SW480 (cell line): ENCODE results near the gene INTS6L.
"Not testable (repeated sequence)": the region's sequence is repeated elsewhere in the genome, so short reads cannot be mapped to it uniquely, and the experiment has no call there.

Experiments
- DNase-seq: peaks from one replicate; pipeline ENCODE4 v3.0.0-alpha.2; 2016; ENCODE audit warnings: low spot score

The INTS6L gene

DNA sequence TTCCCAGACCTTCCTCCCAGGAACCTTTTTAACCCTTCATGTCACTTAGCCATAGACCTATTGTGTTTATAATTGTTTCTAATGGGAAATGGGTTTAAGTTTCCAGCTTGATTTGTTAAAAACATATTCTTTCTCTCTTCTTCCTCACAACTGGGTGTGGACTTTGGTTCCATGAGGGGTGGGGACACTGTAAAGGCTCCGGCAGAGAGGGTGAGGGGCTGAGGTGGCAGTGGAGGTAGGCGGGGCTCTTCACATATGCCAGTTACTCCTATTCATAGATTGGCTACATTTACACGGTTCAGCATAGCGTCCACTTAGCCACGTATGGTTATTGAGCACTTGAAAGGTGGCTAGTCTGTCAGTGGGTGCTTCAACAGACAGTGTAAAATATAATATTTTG, 7.8 kb downstream of the INTS6L start:
- DNase-seq, result no peak

DNA sequence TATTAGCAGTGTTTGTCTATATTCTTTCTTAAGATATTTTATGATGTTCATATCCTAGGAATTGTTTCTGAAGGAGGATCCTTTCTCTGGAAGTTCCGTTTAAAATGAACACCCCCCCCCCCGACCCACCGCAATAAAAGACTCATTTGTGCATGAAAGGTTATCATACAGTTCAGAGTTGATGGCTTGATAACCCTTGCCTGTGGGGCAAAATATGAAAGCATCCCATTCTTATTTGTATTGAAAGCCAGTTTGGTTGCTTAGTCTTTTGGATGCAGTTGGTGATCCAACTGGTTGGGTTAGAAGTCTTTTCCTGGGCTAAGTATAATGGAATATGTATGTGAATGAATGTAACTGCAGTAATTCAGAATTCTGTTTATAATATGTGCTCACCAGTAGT, 8.3 kb downstream of the INTS6L start:
- no peak for DNase-seq

DNA sequence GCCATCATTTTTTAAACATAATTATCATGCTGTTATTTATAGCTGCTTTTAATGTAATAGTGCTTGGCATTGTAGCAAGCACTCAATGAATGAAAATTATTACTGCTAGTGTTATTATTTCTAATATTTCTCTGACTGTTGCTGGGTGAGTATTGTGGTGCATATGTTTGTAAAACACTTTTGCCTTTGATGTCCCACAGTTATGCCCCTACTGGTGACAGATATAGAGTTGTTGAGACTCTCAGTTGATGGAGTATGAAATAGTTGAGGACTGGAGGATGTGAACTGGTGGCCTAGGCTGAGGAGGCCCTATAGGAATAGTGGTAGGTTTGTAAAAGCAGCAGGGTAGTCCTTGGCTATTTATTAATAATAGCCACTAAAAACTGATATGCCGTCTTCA, 9.6 kb downstream of the INTS6L start:
- no peak for DNase-seq

GRCh38 chrX:135531813-135532212, 11.4 kb downstream of the INTS6L start:
- DNase-seq, result no peak

DNA sequence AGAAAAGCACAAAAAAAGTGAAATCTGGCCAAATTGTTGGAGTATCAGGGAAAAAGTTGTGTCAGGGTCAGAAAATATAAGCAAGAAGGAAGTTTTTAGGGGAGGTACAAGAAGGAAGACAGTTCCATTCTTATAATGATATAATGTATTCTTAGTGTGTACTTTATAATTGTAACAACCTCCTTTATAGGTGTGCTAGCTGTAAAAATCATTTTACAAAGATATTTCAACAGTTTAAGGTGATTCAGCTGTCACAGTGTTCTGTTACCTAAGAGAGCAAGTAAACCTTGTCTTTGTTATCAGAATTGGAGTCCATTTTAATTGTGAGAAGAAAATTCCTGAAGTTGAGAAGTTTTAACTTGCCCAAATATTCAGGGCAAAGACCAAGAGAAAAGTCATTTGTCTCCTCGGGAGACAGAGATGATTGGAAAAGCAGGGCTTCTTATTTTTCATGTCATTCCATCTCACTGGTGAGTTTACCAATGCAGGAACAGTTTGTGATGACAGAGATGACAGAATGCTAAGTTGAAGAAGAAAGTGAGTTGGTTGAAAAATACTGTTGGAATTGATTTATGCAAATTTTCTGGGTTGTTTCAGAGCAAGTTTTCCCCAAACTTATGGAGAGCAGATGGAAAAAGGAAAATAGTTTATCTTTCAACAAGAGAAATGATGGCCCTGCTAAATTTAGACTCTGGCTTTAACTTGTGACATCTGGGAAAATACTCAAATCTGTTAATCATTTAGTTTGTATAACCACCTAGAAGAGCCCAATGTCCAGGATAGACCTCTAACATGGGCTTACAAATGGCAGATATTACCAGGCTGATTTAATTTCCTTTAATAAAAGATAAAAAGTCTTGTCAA, 14.8 kb downstream of the INTS6L start:
- DNase-seq, result no peak

DNA sequence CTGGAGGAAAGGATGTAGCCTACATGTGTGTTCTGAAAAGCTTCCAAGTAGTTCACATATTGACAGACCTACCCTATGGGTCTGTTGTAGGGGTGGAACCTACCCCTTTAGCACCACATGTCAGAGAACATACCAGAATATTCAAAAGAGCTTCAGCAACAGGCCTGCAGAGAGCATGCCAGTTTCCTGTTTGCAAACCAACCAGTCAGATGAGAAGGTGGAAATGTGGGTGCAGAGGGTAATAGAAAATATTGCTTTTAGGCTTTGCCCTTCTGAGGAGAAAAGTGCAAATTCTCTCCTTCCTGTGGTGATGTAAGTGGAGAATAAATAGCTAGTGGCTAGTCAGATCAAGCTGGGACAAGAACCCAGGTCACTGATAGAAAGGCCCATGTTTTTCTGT, 16.4 kb downstream of the INTS6L start:
- no peak for DNase-seq

GRCh38 chrX:135541351-135541750, 20.9 kb downstream of the INTS6L start:
- DNase-seq, result no peak

DNA sequence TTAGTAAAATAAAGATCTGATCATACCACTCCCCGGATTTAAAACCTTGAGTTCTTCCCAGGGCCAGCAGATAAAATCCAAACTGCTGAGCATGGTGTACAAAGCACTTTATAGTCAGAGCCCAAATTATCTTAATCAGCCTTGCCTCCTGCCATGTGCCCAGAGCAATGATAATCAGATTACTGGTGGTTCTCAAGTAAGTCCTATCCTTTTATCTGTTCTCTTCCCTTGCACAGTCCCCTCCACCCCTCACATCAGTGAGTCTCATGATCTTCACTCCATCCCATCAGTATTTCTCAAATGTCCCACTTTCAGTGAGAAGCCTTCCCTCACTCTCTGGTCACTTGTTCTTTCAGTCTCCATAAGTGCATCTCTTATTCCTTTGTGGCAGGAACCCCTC, 22.7 kb downstream of the INTS6L start:
- DNase-seq, result no peak

DNA sequence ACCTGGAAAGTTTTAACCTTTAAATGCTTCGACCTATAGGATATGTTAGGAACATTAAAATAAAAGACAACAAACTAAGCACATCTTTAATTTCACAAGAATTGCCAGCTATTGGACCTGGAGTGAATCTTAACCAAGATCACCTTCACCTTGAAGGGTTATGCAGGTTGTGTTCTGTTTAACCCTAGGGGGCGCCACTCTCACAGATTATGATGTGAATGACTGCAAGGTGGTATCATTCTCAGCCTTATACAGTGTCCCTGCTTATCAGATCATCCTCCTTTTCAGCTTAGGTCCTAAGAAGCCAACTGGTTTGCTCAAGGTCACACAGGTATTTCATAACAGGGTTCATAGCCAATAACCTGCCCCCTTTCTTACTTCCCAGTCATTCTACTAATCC, 23.5 kb downstream of the INTS6L start:
- no peak for DNase-seq

- DNase-seq, result no peak
Observed at GRCh38 chrX:135544338-135544948, 24.0 kb downstream of the INTS6L start.

GRCh38 chrX:135547767-135548166, 27.3 kb downstream of the INTS6L start:
- DNase-seq, result no peak

DNA sequence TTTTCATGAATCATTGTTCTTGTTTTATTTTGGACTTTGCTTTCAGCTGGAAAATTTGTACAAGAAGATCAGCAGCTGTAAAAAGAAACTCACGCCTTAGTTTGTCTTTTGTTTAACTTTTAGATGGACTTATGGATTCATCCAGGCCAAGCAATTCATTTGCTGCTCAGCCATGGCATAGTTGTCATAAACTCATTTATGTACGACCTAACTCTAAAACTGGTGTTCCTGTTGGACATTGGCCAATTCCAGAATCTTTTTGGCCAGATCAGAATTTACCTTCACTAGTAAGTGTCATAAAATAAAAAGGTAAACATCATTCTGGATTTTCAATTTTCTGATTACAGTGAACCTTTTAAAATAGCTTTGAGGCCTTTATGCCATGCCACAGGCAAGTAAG, 29.1 kb downstream of the INTS6L start:
- DNase-seq, result no peak

GRCh38 chrX:135556055-135556454, 35.6 kb downstream of the INTS6L start:
- DNase-seq, result no peak

- no peak for DNase-seq
Observed at GRCh38 chrX:135557344-135557743, 36.9 kb downstream of the INTS6L start.

- no peak for DNase-seq
Observed at GRCh38 chrX:135572436-135572835, 52.0 kb downstream of the INTS6L start.

GRCh38 chrX:135581496-135581895, 61.0 kb downstream of the INTS6L start:
- no peak for DNase-seq

DNA sequence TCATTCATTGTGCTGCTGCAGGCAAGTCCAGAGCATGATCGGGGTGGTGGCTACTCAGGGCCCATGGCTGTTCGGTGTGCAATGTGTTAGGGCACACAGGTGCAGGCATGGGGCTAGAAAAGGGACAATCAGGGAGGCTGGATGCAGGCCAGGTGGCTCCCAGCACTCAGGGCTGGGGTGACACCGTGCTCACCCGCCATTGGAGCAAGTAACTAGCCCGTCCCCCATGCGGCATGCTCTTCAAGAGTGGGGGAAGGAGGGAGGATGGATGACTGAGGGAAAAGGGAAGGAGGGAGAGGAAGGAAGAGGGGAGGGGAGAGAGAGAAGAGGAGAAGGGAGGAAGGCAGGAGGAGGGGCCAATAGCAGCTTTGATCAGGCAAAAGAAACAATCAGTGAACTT, 64.7 kb downstream of the INTS6L start:
- DNase-seq, result no peak

GRCh38 chrX:135591871-135592270, 71.4 kb downstream of the INTS6L start:
- no peak for DNase-seq

GRCh38 chrX:135594049-135594448, 73.6 kb downstream of the INTS6L start:
- DNase-seq, result not testable (repeated sequence)

GRCh38 chrX:135594453-135594852, 74.0 kb downstream of the INTS6L start:
- not testable (repeated sequence) for DNase-seq

GRCh38 chrX:135595543-135595942, 75.1 kb downstream of the INTS6L start:
- no peak for DNase-seq

DNA sequence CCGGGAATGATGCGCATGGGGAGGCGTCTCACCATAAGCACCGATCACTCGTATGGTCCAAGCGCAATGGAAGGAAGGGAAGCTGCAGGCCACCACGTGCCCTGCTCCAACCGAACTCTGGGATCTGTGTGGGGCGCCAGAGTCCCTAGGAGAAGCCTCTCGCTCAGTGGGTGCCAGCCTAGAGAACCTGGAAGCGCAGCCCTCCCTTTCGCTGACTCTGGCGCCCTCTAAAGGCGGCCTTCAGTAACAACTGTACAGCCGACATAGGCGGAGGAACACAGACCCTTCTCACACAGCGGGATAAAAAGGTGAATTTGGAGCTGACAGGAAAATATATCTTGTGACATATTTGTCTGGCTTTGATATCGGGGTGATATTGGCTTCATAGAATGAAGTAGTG, 76.0 kb downstream of the INTS6L start:
- DNase-seq, result peak; percentile 27

DNA sequence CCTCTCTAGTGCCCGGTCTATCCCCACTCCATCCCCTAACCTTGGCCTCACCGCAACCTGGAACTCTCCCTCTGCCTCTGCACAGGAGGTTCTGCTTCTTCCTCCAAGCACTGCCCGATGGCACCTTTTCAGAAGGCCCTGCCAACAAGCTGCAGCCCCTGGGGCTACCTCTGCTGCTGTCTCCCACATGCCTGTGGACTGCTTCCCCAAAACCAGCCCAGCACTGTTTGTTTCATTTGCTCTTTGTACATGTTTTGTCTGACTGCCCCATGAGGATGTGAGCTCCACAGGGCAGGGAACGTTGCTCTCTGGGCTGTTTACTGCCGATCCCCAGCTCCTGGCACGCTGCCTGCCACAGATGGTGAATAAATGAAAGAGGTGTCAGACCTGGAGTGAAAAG, 85.4 kb downstream of the INTS6L start:
- no peak for DNase-seq
